ENCODE results near the gene NLGN1.

- TF ChIP-seq REST (IDR thresholded peaks at IDR 0.05; ENCODE audit: insufficient read depth in 1 of 2, low read depth in 2 of 2, low read length in 1 of 2) (no peak), CTCF (IDR thresholded peaks at IDR 0.05) (no peak), POLR2AphosphoS5 (IDR thresholded peaks at IDR 0.05; ENCODE audit: low read depth, low read length) (no peak), SIN3A (IDR thresholded peaks at IDR 0.05; ENCODE audit: borderline replicate concordance, insufficient read depth, low read depth, low read length) (no peak)
Measured at GRCh38 chr3:173778251-173778650, 380.7 kb downstream of the NLGN1 start.

All from Panc1 (cell line).